ENCODE data around the gene UGT2B17.
"Not testable (repeated sequence)": the region's sequence is repeated elsewhere in the genome, so short reads cannot be mapped to it uniquely, and the experiment has no call there.

Gene UGT2B17

DNA sequence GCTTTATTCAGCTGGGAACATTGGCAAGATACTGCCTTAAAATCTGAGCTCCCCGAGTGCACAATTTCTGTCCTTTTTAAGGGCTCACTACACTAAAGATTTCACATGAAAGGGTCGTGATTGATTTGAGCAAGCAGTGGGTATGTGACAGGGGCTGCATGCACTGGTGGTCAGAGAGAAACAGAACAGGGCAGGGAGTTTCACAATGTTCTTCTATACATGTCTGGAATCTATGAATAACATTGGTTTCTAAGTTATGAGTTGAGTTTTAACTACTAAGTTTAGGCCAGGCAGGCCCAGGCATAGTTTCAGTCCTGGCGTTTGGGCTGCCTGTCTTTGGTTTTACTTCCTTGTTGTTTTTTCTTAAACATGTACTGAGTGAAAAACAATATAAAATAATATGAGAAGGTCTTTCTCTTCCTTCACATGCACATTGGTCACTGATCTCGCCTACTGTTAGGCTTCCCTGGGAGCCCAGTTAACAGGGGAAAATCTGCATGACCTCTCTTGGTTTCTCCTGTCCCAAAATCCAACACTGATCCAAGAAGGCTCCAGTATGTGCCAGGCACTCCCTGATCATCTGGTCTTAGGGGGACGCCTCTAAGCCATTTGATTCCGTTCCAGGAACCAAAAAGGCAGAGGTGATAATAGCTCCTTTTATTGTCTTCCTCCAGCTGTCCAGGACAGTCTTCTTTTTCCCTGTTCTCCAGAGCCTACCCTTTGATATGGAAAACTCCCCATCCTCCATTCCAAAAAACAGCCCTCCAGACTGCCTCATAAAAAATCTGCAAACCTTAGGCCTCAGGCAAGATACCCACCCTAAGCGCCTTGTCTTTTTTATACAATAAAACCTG is at the start of gene UGT2B17:
Gene UGT2B17 (minus strand): TSS at position 51 of the 854 bp plus-strand sequence. CDS start 7,838 bp downstream, outside the sequence.
- DNase-seq = no peak

DNA sequence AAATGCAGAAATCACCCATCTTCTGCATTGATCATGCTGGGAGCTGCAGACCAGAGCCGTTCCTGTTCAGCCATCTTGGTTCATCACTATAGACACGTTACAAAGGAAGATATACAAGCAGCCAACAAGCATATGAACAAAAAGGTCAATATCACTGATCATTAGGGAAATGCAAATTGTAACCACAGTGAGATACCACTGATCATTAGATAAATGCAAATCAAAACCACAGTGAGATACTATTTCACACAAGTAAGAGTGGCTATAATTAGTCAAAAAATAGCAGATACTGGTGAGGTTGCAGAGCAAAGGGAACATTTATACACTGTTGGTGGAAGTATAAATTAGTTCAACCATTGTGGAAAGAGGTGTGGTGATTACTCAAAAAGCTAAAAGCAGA is 46.6 kb upstream of the UGT2B17 start:
- not testable (repeated sequence) for DNase-seq

DNA sequence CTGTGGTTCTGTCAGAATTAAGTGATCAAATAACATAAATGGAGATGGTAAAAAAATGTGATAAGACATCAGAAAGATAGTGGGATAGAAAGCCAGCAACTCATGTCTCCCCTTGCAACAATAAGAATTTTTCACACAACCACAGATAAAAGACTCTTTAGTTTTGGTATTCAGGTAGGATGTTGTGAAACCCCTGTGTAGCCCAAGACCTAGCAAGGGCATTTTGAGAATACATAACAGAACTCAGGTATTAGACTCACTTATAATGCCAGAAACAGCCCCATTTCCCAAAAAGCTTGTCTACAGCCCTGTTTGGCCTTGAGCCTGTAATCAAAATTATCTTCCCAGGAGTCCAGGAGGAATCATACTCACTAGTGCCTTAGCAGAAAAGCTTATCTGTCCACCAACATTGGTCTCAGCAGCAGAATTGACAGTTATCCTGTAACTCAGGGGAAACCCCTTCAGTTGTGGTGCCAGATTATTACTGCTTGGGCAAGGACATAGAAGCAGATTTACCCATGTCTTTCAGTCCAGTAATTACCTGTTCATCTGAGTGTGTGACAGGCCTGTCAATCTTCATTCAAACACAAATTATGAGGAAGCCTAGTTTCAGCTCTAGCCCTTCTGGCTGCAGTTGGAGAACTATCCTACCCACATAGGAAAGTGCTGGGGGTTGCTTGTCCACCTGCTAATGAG is 41.0 kb upstream of the UGT2B17 start:
- DNase-seq = no peak

DNA sequence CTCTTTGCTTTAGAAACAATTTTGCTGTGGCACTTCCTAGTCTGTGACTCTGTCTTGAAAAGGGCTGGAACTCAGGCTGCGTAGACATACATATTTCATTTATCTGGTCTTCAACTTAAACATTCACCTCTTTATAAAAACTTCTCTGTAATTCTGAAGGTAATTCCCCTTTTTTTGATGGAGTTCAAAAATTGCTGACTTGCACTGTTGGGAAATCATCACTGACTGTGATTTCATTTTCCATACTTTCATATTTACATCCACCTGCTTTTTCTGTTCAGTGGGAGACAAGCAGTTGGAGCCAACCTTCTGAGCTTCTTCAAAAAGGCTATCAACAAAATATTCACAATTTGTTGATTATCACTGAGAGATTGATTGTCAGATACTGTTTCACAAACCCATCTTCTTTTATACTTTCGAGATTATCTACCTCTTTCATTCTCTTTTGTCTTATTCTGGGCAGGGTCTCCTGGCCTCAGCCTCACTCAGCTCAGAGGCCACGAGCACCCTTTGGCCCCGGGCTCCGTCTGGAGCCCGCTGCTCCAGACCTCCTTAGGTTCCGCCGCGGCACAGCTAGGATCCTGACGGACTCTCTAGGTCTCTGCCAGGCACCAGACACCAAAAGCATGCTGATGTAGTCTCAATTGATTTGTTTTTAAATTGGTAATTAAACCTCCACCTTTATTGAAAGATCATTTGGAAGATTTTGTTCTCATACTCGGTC is 39.7 kb upstream of the UGT2B17 start:
- DNase-seq = no peak

DNA sequence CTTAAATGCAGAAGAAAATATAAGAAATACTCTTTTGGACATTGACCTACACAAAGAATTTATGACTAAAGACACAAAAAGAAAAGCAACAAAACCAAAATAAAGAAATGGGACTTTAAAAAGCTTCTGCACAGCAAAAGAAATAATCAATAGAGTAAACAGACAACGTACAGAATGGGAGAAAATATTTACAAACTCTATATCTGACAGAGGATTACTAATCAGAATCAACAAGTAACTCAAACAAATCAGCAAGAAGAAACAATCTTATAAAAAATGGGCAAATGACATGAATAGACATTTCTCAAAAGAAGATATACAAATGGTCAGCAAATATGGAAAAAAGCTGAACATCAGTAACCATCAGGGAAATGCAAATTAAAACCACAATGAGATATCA is 37.6 kb upstream of the UGT2B17 start:
- no peak for DNase-seq

DNA sequence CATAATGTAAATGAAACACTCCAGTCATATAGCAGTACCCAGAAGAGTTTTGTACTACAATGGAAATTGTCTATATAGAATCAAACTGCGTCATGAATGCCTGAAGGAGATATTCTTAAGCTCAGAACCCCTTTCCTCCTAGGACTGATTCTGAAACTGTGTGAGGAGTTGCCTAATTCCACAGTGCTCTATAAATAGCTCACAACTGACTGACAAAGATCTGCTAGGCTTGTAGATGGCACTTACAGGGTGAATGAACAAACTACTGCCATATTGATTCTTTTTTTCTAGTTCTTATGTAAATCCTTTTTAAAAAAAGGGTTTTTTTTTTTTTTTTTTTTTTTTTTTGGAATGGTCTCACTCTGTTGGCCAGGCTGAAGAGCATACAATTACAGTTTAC is 30.1 kb upstream of the UGT2B17 start:
- no peak for DNase-seq

DNA sequence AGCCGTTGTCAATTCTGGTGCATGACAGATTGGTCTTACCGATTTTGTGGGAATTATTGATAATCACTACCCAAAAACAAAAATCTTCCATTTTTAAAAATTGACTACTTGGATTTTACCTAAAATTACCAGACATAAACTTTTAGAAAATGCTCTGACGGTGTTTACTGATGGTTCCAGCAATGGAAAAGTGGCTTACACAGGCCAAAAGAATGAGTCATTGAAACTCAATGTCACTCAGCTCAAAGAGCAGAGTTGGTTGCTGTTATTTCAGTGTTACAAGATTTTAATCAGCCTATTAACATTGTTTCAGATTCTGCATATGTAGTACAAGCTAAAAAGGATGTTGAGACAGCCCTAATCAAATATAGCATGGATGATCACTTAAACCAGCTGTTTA is 23.0 kb upstream of the UGT2B17 start:
- no peak for DNase-seq

DNA sequence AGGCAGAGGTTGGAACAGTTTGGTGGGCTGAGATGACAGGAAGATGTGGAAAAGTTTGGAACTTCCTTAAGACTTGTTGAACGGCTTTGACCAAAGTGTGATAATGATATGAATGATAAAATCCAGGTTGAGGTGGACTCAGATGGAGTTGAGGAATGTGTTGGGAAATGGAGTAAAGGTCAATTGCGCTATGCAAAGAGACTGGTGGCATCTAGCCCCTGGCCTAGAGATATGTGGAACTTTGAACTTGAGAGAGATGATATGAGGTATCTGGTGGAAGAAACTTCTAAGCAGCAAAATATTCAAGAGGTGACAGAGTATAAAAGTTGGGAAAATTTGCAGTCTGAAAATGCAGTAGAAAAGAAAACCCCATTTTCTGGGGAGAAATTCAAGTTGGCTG is 21.4 kb upstream of the UGT2B17 start:
- no peak for DNase-seq

DNA sequence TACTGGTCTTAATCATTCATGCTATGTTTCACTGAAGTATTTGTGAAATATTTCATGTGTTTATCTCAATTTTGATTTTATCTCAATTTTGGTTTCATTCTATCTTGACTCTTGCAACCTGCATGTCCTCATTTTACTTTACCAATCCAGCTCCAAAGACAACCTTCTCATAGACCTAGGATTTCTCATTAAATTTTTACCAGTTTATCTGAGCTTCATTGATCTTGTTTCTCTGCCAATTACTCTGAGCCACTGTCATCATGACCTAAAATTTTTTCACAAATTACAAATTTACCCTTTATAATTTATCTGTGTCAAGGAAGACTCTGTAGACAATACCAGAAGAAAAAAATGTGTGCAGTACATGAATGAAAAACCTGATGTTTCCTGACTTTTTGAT is 18.6 kb upstream of the UGT2B17 start:
- no peak for DNase-seq

DNA sequence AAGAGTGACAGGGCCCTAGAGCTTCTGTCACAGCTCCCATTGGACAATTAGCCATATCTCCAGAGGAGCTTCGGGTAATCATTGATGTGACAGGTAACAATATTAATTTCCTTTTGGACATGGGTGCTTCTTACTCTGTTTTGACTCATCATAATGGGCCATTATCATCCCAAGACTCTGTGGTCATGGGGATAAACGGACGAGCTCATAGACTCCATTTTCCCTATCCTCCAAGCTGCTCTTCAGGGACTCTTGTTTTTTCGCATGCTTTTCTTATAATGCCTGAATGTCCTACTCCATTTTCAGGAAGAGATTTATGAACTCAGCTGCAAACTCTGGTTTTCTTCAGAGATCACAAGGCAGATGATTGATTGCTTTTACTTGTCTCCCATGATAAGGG is 17.0 kb upstream of the UGT2B17 start:
- DNase-seq = no peak

DNA sequence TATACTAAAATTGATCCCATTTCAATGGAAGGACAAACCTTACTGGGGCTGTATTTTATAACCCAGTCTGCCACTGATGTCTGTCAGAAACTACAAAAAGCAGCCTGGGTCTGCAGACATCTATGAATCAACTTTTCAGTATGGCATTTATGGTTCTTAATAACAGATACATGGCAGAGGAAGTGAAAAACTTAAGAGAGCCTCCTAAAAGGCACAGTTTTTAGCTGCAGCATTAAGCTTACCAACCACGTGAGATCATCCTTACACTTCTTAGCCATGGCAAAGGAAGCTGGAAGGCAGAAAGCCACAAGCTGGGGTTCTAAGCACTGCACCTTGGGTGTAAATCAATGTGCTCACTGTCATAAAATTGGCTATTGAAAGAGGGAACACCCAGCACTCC is 16.6 kb upstream of the UGT2B17 start:
- no peak for DNase-seq

DNA sequence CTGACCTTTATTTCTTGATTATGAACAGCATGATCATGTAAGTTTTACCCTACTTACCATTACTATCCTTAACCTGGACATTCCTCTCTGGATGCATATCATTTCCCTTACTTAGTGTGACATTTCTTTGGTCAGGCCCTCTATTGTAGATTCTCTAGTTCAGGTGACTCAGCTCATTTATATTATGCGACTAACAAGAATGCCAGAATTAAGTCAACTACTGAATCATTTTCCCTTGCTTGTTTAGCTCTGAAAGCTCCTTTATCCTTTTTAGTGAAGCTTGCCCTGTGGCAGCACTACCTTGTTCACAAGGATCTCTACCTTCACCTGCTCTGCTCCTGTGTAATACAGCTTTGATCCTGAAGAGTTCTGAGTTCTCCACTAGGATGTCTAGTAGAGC is 15.1 kb upstream of the UGT2B17 start:
- no peak for DNase-seq

DNA sequence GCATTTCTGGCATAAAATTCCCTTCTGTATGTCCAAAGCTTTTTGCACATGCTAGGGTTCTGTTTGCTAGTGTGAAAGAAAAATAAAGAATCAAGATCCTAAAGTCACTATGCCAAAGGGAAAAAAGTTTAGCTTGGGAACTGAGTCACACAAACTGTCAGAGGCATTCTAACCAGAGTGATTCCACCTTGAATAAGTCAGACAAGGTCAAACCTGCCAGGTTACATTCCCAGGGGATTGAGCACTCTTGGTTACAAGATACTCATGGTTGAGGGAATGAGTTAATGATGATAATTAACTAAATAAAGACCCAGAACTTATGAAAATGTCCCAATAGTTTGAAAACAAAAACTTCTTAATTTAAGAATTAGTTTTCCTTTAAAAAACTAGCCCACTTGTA is 13.7 kb upstream of the UGT2B17 start:
- DNase-seq = no peak

DNA sequence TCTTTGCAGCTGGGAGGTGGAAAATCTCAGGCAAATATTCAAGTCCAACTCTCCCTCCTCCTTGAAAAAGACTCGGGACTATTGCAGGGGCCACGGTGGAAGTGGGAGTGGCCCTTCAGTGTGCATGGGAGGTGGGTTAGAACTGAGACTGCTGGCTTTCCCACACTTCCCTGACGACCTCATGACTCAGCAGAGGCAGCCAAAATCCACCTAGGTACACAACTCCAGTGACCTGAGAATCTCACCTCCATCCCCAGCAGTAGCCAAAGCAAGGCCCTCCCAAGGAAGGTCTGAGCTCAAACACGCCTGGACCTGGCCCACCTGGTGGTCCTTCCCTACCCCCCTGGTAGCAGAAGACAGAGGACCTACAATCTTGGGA is 6.2 kb upstream of the UGT2B17 start:
- no peak for DNase-seq

DNA sequence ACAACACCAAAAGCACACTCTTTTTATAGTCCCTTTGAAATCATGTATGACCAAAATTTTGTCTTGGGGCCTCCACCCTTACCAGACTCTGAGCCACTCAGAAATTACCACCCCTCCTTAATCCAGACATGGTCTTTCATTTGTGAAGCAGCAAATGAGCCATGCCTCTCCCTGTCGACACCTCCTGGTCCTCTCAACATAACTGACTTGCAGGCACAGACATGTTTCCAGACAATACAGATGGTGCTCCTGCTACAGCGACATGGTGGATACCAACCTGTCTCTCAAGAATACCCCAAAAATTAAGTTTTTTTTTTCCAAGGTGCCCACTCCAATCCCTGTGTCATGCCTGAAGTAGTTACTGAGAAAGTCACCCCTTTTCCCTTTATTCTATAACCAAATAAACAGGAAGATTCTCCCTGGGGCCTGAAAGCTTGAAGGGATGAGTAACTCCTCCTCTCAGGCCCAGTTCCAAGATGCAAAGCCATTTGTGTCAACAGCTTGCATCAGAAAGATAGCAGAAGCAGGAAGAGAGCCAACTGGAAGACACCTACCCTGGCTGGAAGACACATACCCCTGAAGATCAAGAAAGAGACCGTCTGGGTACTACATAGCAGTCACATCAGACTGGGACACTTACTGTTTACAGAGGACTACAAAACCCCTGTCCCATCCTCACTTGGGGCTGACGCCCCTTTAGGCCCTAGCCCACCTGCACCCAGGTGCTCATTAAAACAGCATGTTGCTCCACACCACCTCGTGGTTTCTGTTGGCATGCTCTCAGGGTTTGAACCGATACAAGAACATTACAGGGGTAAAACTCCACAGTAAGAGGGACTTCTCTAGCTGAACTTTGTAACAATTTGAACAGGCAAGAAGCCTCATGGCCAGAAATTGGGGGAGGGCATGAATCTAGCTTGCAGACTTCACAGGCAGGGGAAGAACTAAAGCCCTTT is 5.5 kb upstream of the UGT2B17 start:
- DNase-seq = no peak

DNA sequence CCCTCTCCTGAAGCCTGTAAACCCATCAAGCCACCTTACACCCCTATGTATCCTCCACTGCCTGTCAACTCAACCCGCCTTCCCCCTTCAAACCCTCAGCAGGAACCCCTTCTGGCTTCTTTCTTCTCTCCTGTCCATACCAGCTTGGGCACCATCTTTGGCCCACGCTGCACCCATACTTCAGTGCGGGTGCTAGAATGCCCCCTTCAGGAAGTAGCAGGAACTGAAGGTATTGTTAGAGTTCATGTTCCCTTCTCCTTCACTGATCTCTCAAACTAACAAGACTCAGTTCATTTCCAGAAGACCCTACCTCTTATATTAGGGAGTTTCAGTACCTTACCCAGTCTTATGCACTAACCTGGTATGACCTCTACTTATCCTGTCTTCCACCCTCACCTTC is 1.5 kb upstream of the UGT2B17 start:
- DNase-seq = no peak

DNA sequence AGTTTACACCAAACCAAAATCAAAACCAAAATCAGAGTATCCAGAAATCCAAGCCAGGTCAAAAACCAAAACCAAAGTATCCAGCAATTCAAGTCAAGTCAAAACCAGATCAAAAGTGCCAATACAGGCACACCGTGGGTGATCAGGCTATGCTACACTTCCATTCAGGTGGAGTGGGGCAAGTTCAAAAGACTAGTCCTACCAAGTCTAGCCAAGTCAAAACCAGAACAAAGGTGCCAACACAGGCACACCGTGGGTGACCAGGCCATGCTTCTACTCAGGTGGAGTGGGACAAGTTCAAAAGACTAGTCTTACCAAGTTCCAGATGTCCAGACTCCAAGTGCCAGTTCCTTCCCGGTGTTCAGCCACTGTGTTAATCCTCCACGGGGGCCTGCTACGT is 486 bp downstream of the UGT2B17 start:
- not testable (repeated sequence) for DNase-seq

DNA sequence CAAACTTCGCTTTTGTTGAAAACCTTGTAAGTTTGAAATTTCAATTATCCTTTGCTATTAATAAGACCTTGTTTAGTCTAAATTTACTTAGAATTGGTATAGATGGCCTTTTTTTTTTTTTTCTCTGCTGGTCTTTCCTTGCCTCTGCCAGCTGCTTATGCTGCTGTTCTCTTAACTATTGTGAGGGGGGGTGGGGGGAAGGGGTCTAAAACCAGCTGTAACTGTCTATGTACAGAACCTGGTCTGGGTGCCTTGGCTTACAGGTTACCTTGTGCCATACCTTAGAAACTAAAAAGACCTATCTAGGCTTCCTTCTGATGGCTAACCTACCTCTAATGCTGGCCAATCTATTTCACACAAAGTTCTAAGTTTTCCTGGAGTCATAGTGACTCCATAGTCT is 1.0 kb downstream of the UGT2B17 start:
- DNase-seq = no peak

DNA sequence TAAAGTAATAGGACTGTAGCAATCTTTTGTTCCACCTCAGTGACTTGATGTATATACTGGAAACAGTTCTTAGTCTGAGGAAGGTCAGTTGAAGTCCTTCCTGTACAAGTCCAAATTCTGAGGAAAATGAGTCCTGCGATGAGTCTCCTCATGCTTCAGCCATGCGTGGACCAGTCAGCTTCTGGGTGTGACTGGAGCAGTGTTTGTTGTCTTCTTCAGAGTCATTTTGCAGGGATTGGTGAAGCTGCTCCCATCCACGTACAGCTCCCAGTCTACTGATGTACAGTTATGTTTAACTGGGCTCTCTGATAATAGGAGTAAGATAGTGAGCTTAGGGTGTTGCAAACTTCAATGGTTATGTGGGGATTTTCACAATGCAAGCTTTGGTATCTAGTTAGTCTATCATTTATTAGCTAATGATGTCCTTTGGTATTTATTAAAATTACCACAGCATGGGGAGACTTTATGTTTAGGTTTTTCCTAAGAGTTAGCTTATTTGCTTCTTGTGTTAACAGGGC is 3.4 kb downstream of the UGT2B17 start:
- no peak for DNase-seq

DNA sequence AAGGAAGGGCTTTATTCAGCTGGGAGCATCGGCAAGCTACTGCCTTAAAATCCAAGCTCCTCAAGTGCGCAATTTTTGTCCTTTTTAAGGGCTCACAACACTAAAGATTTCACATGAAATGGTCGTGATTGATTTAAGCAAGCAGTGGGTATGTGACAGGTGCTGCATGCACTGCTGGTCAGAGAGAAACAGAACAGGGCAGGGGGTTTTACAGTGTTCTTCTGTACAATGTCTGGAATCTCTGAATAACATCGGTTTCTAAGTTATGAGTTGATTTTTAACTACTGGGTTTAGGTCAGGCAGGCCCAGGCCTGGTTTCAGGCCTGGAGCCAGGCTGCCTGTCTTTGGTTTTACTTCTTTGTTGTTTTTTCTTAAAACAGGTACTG is 6.0 kb downstream of the UGT2B17 start:
- DNase-seq = no peak

DNA sequence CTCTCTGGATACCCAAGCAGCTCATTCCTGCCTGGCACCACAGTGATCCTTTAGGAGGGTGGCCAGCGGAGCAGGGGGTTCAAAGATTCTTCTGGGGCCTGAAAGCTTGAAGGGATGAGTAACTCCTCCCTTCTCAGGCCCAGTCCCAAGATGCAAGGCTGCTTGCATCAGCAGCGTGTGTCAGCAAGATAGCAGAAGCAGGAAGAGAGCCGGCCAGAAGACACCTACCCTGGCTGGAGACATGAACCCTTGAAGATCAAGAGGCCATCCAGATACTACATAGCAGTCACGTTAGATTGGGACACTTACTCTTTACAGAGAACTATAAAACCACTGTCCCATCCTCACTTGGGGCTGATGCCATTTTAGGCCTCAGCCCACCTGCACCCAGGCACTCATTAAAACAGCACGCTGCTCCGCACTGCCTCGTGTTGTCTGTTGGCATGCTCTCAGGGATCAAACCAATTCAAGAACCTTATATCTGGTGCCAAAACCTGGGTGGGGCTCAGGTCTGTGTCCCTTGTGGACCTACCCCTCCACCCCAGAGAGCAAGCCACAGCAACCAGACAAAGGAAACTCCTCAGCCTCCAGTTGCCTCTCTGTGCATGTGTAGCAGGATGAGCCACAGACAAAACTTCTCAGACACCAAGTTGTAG is 6.5 kb downstream of the UGT2B17 start:
- no peak for DNase-seq

DNA sequence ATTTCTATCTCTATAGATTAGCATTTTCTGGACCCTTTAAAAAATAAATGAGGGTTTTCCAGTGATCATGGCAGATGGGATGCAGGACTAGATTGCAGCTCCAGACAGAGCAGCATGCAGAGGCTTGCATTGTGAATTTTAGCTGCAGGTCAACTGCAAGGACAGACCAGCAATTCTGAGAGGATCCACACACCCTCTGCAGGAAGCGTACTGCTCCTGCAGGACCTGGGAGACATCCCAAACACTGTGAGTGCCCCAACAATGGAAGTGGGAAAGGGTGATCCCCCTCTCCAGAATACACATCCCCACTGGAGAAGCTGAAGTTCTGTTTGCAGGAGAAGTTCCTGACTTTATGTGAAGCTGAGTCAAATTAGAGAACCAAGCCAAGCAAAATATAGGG is 7.1 kb downstream of the UGT2B17 start:
- DNase-seq = not testable (repeated sequence)
